Measurements from ENCODE around the gene JARID2.

GRCh38 chr6:15460110-15460727, 214.3 kb downstream of the JARID2 start:
- TF ChIP-seq RAD21 (IDR thresholded peaks at IDR 0.05; ENCODE audit: insufficient read depth, low read depth, low read length) (no peak), NFYB (IDR thresholded peaks at IDR 0.05; ENCODE audit: insufficient read depth, low read depth, low read length) (no peak), CTCF (IDR thresholded peaks at IDR 0.05 in 2 of 3, conservative IDR thresholded peaks at IDR 0.05 in 1 of 3; ENCODE audit: control insufficient read depth in 2 of 3, extremely low read depth in 1 of 3, insufficient read depth in 1 of 3, low read depth in 3 of 3, low read length in 3 of 3) (no peak), RELA (IDR thresholded peaks at IDR 0.05; ENCODE audit: borderline replicate concordance, partially characterized antibody) (no peak), FOS (IDR thresholded peaks at IDR 0.05; ENCODE audit: borderline replicate concordance, extremely low read depth, insufficient read length) (no peak), PAX5 (IDR thresholded peaks at IDR 0.05; ENCODE audit: borderline replicate concordance, low read depth, low read length) (no peak)
- TF ChIP-seq, protein P1, sequence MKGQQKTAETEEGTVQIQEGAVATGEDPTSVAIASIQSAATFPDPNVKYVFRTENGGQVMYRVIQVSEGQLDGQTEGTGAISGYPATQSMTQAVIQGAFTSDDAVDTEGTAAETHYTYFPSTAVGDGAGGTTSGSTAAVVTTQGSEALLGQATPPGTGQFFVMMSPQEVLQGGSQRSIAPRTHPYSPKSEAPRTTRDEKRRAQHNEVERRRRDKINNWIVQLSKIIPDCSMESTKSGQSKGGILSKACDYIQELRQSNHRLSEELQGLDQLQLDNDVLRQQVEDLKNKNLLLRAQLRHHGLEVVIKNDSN (IDR thresholded peaks at IDR 0.05; ENCODE audit: borderline replicate concordance, extremely low read length, insufficient read depth, low read depth, low read length): no peak
- TF ChIP-seq, protein P2, sequence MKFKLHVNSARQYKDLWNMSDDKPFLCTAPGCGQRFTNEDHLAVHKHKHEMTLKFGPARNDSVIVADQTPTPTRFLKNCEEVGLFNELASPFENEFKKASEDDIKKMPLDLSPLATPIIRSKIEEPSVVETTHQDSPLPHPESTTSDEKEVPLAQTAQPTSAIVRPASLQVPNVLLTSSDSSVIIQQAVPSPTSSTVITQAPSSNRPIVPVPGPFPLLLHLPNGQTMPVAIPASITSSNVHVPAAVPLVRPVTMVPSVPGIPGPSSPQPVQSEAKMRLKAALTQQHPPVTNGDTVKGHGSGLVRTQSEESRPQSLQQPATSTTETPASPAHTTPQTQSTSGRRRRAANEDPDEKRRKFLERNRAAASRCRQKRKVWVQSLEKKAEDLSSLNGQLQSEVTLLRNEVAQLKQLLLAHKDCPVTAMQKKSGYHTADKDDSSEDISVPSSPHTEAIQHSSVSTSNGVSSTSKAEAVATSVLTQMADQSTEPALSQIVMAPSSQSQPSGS (IDR thresholded peaks at IDR 0.05; ENCODE audit: low read length): no peak
- TF ChIP-seq, protein P3, sequence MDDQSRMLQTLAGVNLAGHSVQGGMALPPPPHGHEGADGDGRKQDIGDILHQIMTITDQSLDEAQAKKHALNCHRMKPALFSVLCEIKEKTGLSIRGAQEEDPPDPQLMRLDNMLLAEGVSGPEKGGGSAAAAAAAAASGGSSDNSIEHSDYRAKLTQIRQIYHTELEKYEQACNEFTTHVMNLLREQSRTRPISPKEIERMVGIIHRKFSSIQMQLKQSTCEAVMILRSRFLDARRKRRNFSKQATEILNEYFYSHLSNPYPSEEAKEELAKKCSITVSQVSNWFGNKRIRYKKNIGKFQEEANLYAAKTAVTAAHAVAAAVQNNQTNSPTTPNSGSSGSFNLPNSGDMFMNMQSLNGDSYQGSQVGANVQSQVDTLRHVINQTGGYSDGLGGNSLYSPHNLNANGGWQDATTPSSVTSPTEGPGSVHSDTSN (IDR thresholded peaks at IDR 0.05; ENCODE audit: insufficient replicate concordance, low read depth, low read length): no peak
